ENCODE data around the gene SLC6A8. TPM values are rescaled to one million over a fixed set of nuclear protein-coding genes. Genes with fewer than 3 reads are reported as not detected.

The SLC6A8 gene
- polyA plus RNA-seq, 1 experiment = 11.9 TPM

- no peak for TF ChIP-seq CTCF (IDR thresholded peaks at IDR 0.05; ENCODE audit: insufficient read depth, low read depth, low read length)
- H3K27me3 ChIP-seq (ENCODE audit: control insufficient read depth, insufficient read depth, low read length) = no peaks in the 10 kb centered on the region
- H3K36me3 ChIP-seq (ENCODE audit: control insufficient read depth, insufficient read depth, low read length) = no peaks in the 10 kb centered on the region; the same call in 1 of the 2 replicates
- DNase-seq (ENCODE audit: low read depth) = no peak
- no peak overlapping the region for H3K4me3 ChIP-seq (ENCODE audit: low read depth, low read length)
- POLR2A ChIA-PET = no interaction called here
- CTCF ChIA-PET = no interaction called here
These were observed 44.1 kb downstream of the SLC6A8 start for GRCh38 chrX:153731845-153732215.

- TF ChIP-seq CTCF (IDR thresholded peaks at IDR 0.05; ENCODE audit: insufficient read depth, low read depth, low read length) = no peak
- no peak for DNase-seq (ENCODE audit: low read depth)
- POLR2A ChIA-PET = no interaction called here
- CTCF ChIA-PET = no interaction called here
- no peak overlapping the region for H3K4me3 ChIP-seq (ENCODE audit: low read depth, low read length)
- H3K27me3 ChIP-seq (ENCODE audit: control insufficient read depth, insufficient read depth, low read length) = no peaks in the 10 kb centered on the region
- H3K36me3 ChIP-seq (ENCODE audit: control insufficient read depth, insufficient read depth, low read length) = no peaks in the 10 kb centered on the region; the same call in 1 of the 2 replicates
These were observed 44.7 kb downstream of the SLC6A8 start for GRCh38 chrX:153732401-153732800.

- CTCF ChIA-PET = no interaction called here
- TF ChIP-seq CTCF (IDR thresholded peaks at IDR 0.05; ENCODE audit: insufficient read depth, low read depth, low read length) = no peak
- Histone ChIP-seq H3K4me3 (ENCODE audit: low read depth, low read length) (no peak overlapping the region), H3K36me3 (ENCODE audit: control insufficient read depth, insufficient read depth, low read length) (no peaks in the 10 kb centered on the region; the same call in 1 of the 2 replicates), H3K27me3 (ENCODE audit: control insufficient read depth, insufficient read depth, low read length) (no peaks in the 10 kb centered on the region)
- POLR2A ChIA-PET = no interaction called here
- DNase-seq (ENCODE audit: low read depth) = no peak
These were observed 46.0 kb downstream of the SLC6A8 start for GRCh38 chrX:153733651-153734240.

GRCh38 chrX:153734871-153735270 is 47.1 kb downstream of the SLC6A8 start:
- POLR2A ChIA-PET = no interaction called here
- CTCF ChIA-PET = interaction anchor here (0.7 kb wide), 1 partner anchor 28 kb away, joined by 6 read pairs; no protein-coding TSS in a partner anchor
- DNase-seq (ENCODE audit: low read depth) = no peak
- Histone ChIP-seq H3K4me3 (ENCODE audit: low read depth, low read length) (no peak overlapping the region), H3K36me3 (ENCODE audit: control insufficient read depth, insufficient read depth, low read length) (no peaks in the 10 kb centered on the region; the same call in 1 of the 2 replicates), H3K27me3 (ENCODE audit: control insufficient read depth, insufficient read depth, low read length) (no peaks in the 10 kb centered on the region)
- no peak for TF ChIP-seq CTCF (IDR thresholded peaks at IDR 0.05; ENCODE audit: insufficient read depth, low read depth, low read length)

- DNase-seq (ENCODE audit: low read depth) = no peak
These were observed 47.5 kb downstream of the SLC6A8 start for GRCh38 chrX:153735274-153735673.

More at GRCh38 chrX:153735274-153735673, 47.5 kb downstream of the SLC6A8 start:
- Histone ChIP-seq H3K36me3 (ENCODE audit: control insufficient read depth, insufficient read depth, low read length) (no peaks in the 10 kb centered on the region; the same call in 1 of the 2 replicates), H3K27me3 (ENCODE audit: control insufficient read depth, insufficient read depth, low read length) (no peaks in the 10 kb centered on the region), H3K4me3 (ENCODE audit: low read depth, low read length) (no peak overlapping the region)
- no peak for TF ChIP-seq CTCF (IDR thresholded peaks at IDR 0.05; ENCODE audit: insufficient read depth, low read depth, low read length)
- POLR2A ChIA-PET = no interaction called here
- CTCF ChIA-PET = no interaction called here

Measured in BJ (cell line).